HEK293 (cell line): ENCODE results near the gene NTN5.
A peak's percentile ranks its signal among the peaks of the same experiment; 100 is the strongest.

ENCODE experiments used
- GLI2 ChIP-seq: fragments of 450-650 bp; formaldehyde crosslinking; IDR thresholded peaks from 2 replicates; pipeline ENCODE4; 2017; ENCODE audit warnings: missing biosample characterization, missing genetic modification characterization, low read depth, borderline replicate concordance
- GLIS2 ChIP-seq: fragments of 450-650 bp; formaldehyde crosslinking; IDR thresholded peaks from 2 replicates; pipeline ENCODE4 v1.5.1; 2016; ENCODE audit warnings: missing biosample characterization, missing genetic modification characterization
- KLF16 ChIP-seq: fragments of 450-650 bp; formaldehyde crosslinking; IDR thresholded peaks from 2 replicates; pipeline ENCODE4 v1.5.1; 2017; ENCODE audit warnings: missing biosample characterization, missing genetic modification characterization
- MEIS1 ChIP-seq: sonication (generic); formaldehyde crosslinking; IDR thresholded peaks from 2 replicates; pipeline ENCODE4 v1.8.1; 2022; ENCODE audit warnings: missing genetic modification reagents, mild to moderate bottlenecking, borderline replicate concordance
- MYNN ChIP-seq: fragments of 450-650 bp; formaldehyde crosslinking; IDR thresholded peaks from 2 replicates; pipeline ENCODE4 v1.5.1; 2016; ENCODE audit warnings: missing biosample characterization, missing genetic modification characterization, borderline replicate concordance
- PRDM2 ChIP-seq: fragments of 450-650 bp; formaldehyde crosslinking; IDR thresholded peaks from 2 replicates; pipeline ENCODE4 v1.5.1; 2016; ENCODE audit warnings: missing biosample characterization, missing genetic modification characterization, borderline replicate concordance
- RBAK ChIP-seq: fragments of 450-650 bp; formaldehyde crosslinking; IDR thresholded peaks from 2 replicates; pipeline ENCODE4 v1.5.1; 2016; ENCODE audit warnings: missing biosample characterization, missing genetic modification characterization
- REST ChIP-seq: fragments of 450-650 bp; formaldehyde crosslinking; IDR thresholded peaks from 2 replicates; pipeline ENCODE4 v1.5.1; 2016; ENCODE audit warnings: missing biosample characterization, missing genetic modification characterization
- ZBTB49 ChIP-seq: fragments of 450-650 bp; formaldehyde crosslinking; IDR thresholded peaks from 2 replicates; pipeline ENCODE4 v1.5.1; 2016; ENCODE audit warnings: missing biosample characterization, missing genetic modification characterization, low read depth
- ZBTB6 ChIP-seq: fragments of 450-650 bp; formaldehyde crosslinking; IDR thresholded peaks from 2 replicates; pipeline ENCODE4 v1.5.1; 2017; ENCODE audit warnings: missing biosample characterization, missing genetic modification characterization
- ZIC2 ChIP-seq: fragments of 450-650 bp; formaldehyde crosslinking; IDR thresholded peaks from 2 replicates; pipeline ENCODE4 v1.5.1; 2016; ENCODE audit warnings: missing biosample characterization, missing genetic modification characterization
- ZNF112 ChIP-seq: fragments of 450-650 bp; formaldehyde crosslinking; IDR thresholded peaks from 2 replicates; pipeline ENCODE4 v1.5.0; 2017; ENCODE audit warnings: missing biosample characterization, missing genetic modification characterization
- ZNF155 ChIP-seq: fragments of 450-650 bp; formaldehyde crosslinking; IDR thresholded peaks from 2 replicates; pipeline ENCODE4 v1.5.1; 2016; ENCODE audit warnings: missing biosample characterization, missing genetic modification characterization
- ZNF157 ChIP-seq: fragments of 450-650 bp; formaldehyde crosslinking; IDR thresholded peaks from 2 replicates; pipeline ENCODE4 v1.5.1; 2016; ENCODE audit warnings: missing biosample characterization, missing genetic modification characterization
- ZNF23 ChIP-seq: fragments of 450-650 bp; formaldehyde crosslinking; IDR thresholded peaks from 2 replicates; pipeline ENCODE4 v1.5.1; 2016; ENCODE audit warnings: missing biosample characterization, missing genetic modification characterization, borderline replicate concordance
- ZNF292 ChIP-seq: fragments of 450-650 bp; formaldehyde crosslinking; IDR thresholded peaks from 2 replicates; pipeline ENCODE4 v1.5.1; 2016; ENCODE audit warnings: low read depth, missing biosample characterization, missing genetic modification characterization, borderline replicate concordance
- ZNF311 ChIP-seq: fragments of 450-650 bp; formaldehyde crosslinking; IDR thresholded peaks from 2 replicates; pipeline ENCODE4 v1.5.1; 2017; ENCODE audit warnings: missing biosample characterization, missing genetic modification characterization, borderline replicate concordance
- ZNF548 ChIP-seq: fragments of 450-650 bp; formaldehyde crosslinking; IDR thresholded peaks from 2 replicates; pipeline ENCODE4 v1.5.1; 2016; ENCODE audit warnings: missing biosample characterization, missing genetic modification characterization
- ZNF558 ChIP-seq: fragments of 450-650 bp; formaldehyde crosslinking; IDR thresholded peaks from 2 replicates; pipeline ENCODE4 v1.5.1; 2016; ENCODE audit warnings: missing biosample characterization, missing genetic modification characterization
- ZNF600 ChIP-seq: fragments of 450-650 bp; formaldehyde crosslinking; IDR thresholded peaks from 2 replicates; pipeline ENCODE4 v1.5.1; 2016; ENCODE audit warnings: missing biosample characterization, missing genetic modification characterization
- ZNF629 ChIP-seq: fragments of 450-650 bp; formaldehyde crosslinking; IDR thresholded peaks from 2 replicates; pipeline ENCODE4 v1.5.1; 2017; ENCODE audit warnings: missing biosample characterization, missing genetic modification characterization
- ZNF677 ChIP-seq: fragments of 450-650 bp; IDR thresholded peaks from 2 replicates; pipeline ENCODE4 v1.5.0; 2018; ENCODE audit warnings: missing biosample characterization, mild to moderate bottlenecking, missing genetic modification characterization, moderate library complexity
- ZNF701 ChIP-seq: fragments of 450-650 bp; formaldehyde crosslinking; IDR thresholded peaks from 2 replicates; pipeline ENCODE4 v1.5.1; 2016; ENCODE audit warnings: missing biosample characterization, missing genetic modification characterization
- ZNF704 ChIP-seq: fragments of 450-650 bp; formaldehyde crosslinking; IDR thresholded peaks from 2 replicates; pipeline ENCODE4 v1.5.1; 2016; ENCODE audit warnings: missing biosample characterization, missing genetic modification characterization

The NTN5 gene

GRCh38 chr19:48637948-48638830 is 34.6 kb downstream of the NTN5 start (continued):
- TF ChIP-seq ZNF677 (tag by site-specific recombination) (no peak), ZNF548 (tag by site-specific recombination) (no peak), ZNF23 (tag by site-specific recombination) (no peak), RBAK (tag by site-specific recombination) (0 out of 2 replicates have a peak, but pooled peaks have one; percentile 11), ZNF292 (no peak), ZNF157 (tag by site-specific recombination) (no peak), ZNF701 (tag by site-specific recombination) (no peak), ZNF629 (tag by site-specific recombination) (no peak), KLF16 (tag by site-specific recombination) (no peak; the same call in 1 of the 2 replicates), ZNF600 (tag by site-specific recombination) (no peak), MYNN (no peak), ZNF311 (no peak), ZBTB6 (tag by site-specific recombination) (no peak), ZNF558 (tag by site-specific recombination) (no peak; the same call in 1 of the 2 replicates), MEIS1 (CRISPR knock-in tag) (no peak), ZNF112 (no peak), REST (tag by site-specific recombination) (no peak), GLIS2 (no peak; the same call in 1 of the 2 replicates), PRDM2 (tag by site-specific recombination) (no peak), ZBTB49 (tag by site-specific recombination) (no peak), ZNF155 (tag by site-specific recombination) (no peak), ZNF704 (tag by site-specific recombination) (no peak), ZIC2 (no peak), GLI2 (tag by site-specific recombination) (no peak)
